H9 (cell line): ENCODE results near the gene TRIM69. TPM values are rescaled to one million over a fixed set of nuclear protein-coding genes. Genes with fewer than 3 reads are reported as not detected.
A peak's percentile ranks its signal among the peaks of the same experiment; 100 is the strongest.
"Not testable (repeated sequence)": the region's sequence is repeated elsewhere in the genome, so short reads cannot be mapped to it uniquely, and the experiment has no call there.

Source experiments
- DNase-seq: peaks from one replicate; pipeline ENCODE4 v3.0.0-alpha.2; 2017
- H2AFZ ChIP-seq: one replicate; pipeline ENCODE4 v1.6.1; 2013; ENCODE audit warnings: mild to moderate bottlenecking, low read length, control low read depth, moderate library complexity
- H2AK5ac ChIP-seq: 2 replicates; pipeline ENCODE4 v1.6.1; 2013; ENCODE audit warnings: low read length, control low read depth, mixed read lengths; ENCODE audit not compliant: insufficient read length
- H2BK120ac ChIP-seq: one replicate; pipeline ENCODE4 v1.6.1; 2013; ENCODE audit warnings: low read depth, mild to moderate bottlenecking, low read length, control low read depth, inconsistent platforms; ENCODE audit not compliant: poor library complexity, severe bottlenecking
- H2BK12ac ChIP-seq: 2 replicates; pipeline ENCODE4 v1.6.1; 2013; ENCODE audit warnings: low read length, control low read depth, mixed read lengths, low read depth; ENCODE audit not compliant: insufficient read length
- H2BK15ac ChIP-seq: 2 replicates; pipeline ENCODE4 v1.6.1; 2013; ENCODE audit warnings: low read depth, low read length, control low read depth
- H2BK20ac ChIP-seq: one replicate; pipeline ENCODE4 v1.6.1; 2013; ENCODE audit warnings: low read depth, mild to moderate bottlenecking, low read length, control low read depth, inconsistent platforms; ENCODE audit not compliant: poor library complexity, severe bottlenecking
- H2BK5ac ChIP-seq: 2 replicates; pipeline ENCODE4 v1.6.1; 2013; ENCODE audit warnings: low read length, control low read depth, mixed read lengths; ENCODE audit not compliant: insufficient read length
- H3K14ac ChIP-seq: 2 replicates; pipeline ENCODE4 v1.6.1; 2013; ENCODE audit warnings: low read length, control low read depth; ENCODE audit not compliant: insufficient read depth
- H3K18ac ChIP-seq: 2 replicates; pipeline ENCODE4 v1.6.1; 2013; ENCODE audit warnings: low read depth, mild to moderate bottlenecking, mixed read lengths, low read length, control low read depth; ENCODE audit not compliant: insufficient read length
- H3K23ac ChIP-seq: 2 replicates; pipeline ENCODE4 v1.6.1; 2013; ENCODE audit warnings: low read length, control low read depth, mixed read lengths, low read depth; ENCODE audit not compliant: insufficient read length
- H3K23me2 ChIP-seq: 2 replicates; pipeline ENCODE4 v1.6.1; 2013; ENCODE audit warnings: low read depth, mild to moderate bottlenecking, mixed read lengths, low read length, control low read depth; ENCODE audit not compliant: insufficient read length, poor library complexity, severe bottlenecking
- H3K27ac ChIP-seq: 2 replicates; pipeline ENCODE4 v1.5.1; 2013; ENCODE audit warnings: low read length, control low read depth, mixed read lengths, low read depth; ENCODE audit not compliant: insufficient read length
- H3K27me3 ChIP-seq: 2 replicates; pipeline ENCODE4 v1.6.1; 2013; ENCODE audit warnings: low read length, control low read depth, inconsistent platforms; ENCODE audit not compliant: insufficient read depth
- H3K4ac ChIP-seq: 2 replicates; pipeline ENCODE4 v1.6.1; 2013; ENCODE audit warnings: low read depth, mild to moderate bottlenecking, control low read depth, inconsistent platforms, low read length, moderate library complexity
- H3K4me1 ChIP-seq: 2 replicates; pipeline ENCODE4 v1.6.1; 2013; ENCODE audit warnings: low read length, control low read depth, inconsistent platforms; ENCODE audit not compliant: insufficient read depth
- H3K4me2 ChIP-seq: 2 replicates; pipeline ENCODE4 v1.6.1; 2013; ENCODE audit warnings: low read length, control low read depth, mixed read lengths; ENCODE audit not compliant: insufficient read length, insufficient read depth
- H3K56ac ChIP-seq: 2 replicates; pipeline ENCODE4 v1.6.1; 2013; ENCODE audit warnings: low read depth, mild to moderate bottlenecking, mixed read lengths, low read length, control low read depth; ENCODE audit not compliant: insufficient read length
- H3K79me1 ChIP-seq: 2 replicates; pipeline ENCODE4 v1.6.1; 2013; ENCODE audit warnings: low read depth, mild to moderate bottlenecking, moderate library complexity, low read length, control low read depth, inconsistent platforms; ENCODE audit not compliant: insufficient read depth, poor library complexity, severe bottlenecking
- H3K79me2 ChIP-seq: 2 replicates; pipeline ENCODE4 v1.6.1; 2013; ENCODE audit warnings: low read length, control low read depth, inconsistent platforms; ENCODE audit not compliant: insufficient read depth
- H3K9ac ChIP-seq: 2 replicates; pipeline ENCODE4 v1.6.1; 2013; ENCODE audit warnings: low read length, control low read depth, mixed read lengths; ENCODE audit not compliant: insufficient read length; ENCODE audit errors: extremely low read depth
- H3K9me3 ChIP-seq: one replicate; pipeline ENCODE4 v1.6.1; 2013; ENCODE audit warnings: low read depth, low read length, inconsistent platforms; ENCODE audit not compliant: control insufficient read depth
- H3T11ph ChIP-seq: one replicate; pipeline ENCODE4 v1.6.1; 2013; ENCODE audit warnings: mild to moderate bottlenecking, low read length, control low read depth, inconsistent platforms
- H4K20me1 ChIP-seq: one replicate; pipeline ENCODE4 v1.6.1; 2013; ENCODE audit not compliant: control insufficient read depth, insufficient read length, insufficient read depth
- H4K5ac ChIP-seq: 2 replicates; pipeline ENCODE4 v1.6.1; 2013; ENCODE audit warnings: low read depth, mild to moderate bottlenecking, mixed read lengths, low read length, control low read depth; ENCODE audit not compliant: insufficient read length
- H4K8ac ChIP-seq: replicated peaks from 2 replicates; pipeline ENCODE4 v1.6.1; 2013; ENCODE audit warnings: low read length, control low read depth, mixed read lengths, low read depth; ENCODE audit not compliant: insufficient read length
- H4K91ac ChIP-seq: 2 replicates; pipeline ENCODE4 v1.6.1; 2013; ENCODE audit warnings: low read depth, mild to moderate bottlenecking, moderate library complexity, mixed read lengths, low read length, control low read depth; ENCODE audit not compliant: insufficient read length
- H3K27ac Mint-ChIP-seq, 3 experiments: 2 replicates in 2 of 3; 3 replicates in 1 of 3; pipeline ENCODE4 v1.8.0; 2020 to 2021; ENCODE audit warnings: mixed read lengths in 3 of 3, mild to moderate bottlenecking in 1 of 3, moderate library complexity in 1 of 3
- H3K27me3 Mint-ChIP-seq: 2 replicates; pipeline ENCODE4 v1.8.0; 2021; ENCODE audit warnings: low read depth, mild to moderate bottlenecking, moderate library complexity, mixed read lengths
- H3K36me3 Mint-ChIP-seq, 3 experiments: 2 replicates in 2 of 3; 3 replicates in 1 of 3; pipeline ENCODE4 v1.8.0; 2020 to 2021; ENCODE audit warnings: low read depth in 3 of 3, mixed read lengths in 3 of 3; ENCODE audit not compliant: insufficient read depth in 1 of 3
- H3K4me1 Mint-ChIP-seq, 2 experiments: 2 replicates each; pipeline ENCODE4 v1.8.0; 2020; ENCODE audit warnings: mixed read lengths in 2 of 2
- H3K4me3 Mint-ChIP-seq, 2 experiments: 2 replicates in 1 of 2; 3 replicates in 1 of 2; pipeline ENCODE4 v1.8.0; 2020 to 2021; ENCODE audit warnings: mild to moderate bottlenecking in 2 of 2, mixed read lengths in 2 of 2, moderate library complexity in 1 of 2
- H3K9me3 Mint-ChIP-seq, 2 experiments: 2 replicates in 1 of 2; 3 replicates in 1 of 2; pipeline ENCODE4 v1.8.0; 2020; ENCODE audit warnings: mild to moderate bottlenecking in 2 of 2, mixed read lengths in 2 of 2, moderate library complexity in 1 of 2
- WGBS: extraction: QIAGEN DNeasy Blood & Tissue Kit; methylation state at CpG from one replicate; pipeline ENCODE4 v1.1.7; 2013; ENCODE audit warnings: missing lambda C conversion rate, low lambda C conversion rate, mixed read lengths; ENCODE audit not compliant: insufficient read length; ENCODE audit errors: extremely low coverage; 5-methylcytosine and 5-hydroxymethylcytosine counted together
- total RNA-seq: library from RNA; stranded (reverse); gene quantifications from 2 replicates; pipeline ENCODE4 v1.2.1, GENCODE V29; 2021
- TF ChIP-seq, protein P1 (sequence below): fragments of 200-600 bp; sonication (generic); conservative IDR thresholded peaks from 3 replicates; pipeline ENCODE4 v1.8.0; 2021; ENCODE audit warnings: antibody characterized with exemption, mild to moderate bottlenecking

TRIM69 gene
- total RNA-seq, 1 experiment from 2014 or later, result 4.3 TPM

DNA sequence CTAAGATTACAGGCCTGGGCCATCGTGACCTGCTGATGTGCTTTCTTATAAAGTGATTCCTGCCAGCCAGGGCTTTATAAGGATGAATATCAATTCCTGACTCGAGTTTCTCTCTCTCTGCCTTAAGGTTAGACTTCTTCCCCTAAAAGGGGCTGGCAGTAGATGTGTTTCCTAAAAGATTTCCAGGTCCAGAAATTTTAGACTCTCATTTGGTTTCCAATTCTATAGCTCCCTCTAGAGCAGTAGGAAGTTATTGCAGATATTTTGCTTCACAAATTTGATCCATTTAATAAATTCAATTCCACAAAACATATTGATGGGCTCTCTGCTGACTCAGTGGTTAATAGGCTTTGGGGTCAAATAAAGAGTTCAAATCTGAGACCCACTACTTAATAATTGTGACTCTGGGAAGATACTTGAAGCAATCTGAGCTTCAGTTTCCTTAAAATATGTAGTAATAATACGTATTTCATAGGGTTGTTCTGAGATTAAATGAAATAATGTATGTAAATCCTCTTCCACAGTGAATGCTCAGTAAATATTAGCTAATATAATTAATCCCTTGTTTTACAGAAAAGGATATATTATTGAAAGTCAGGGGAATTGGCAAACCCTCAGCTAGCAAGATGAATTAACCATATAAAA is 2.1 kb downstream of the TRIM69 start:
- Histone ChIP-seq H3K23me2 (no peaks in the 10 kb centered on the region), H3K4me1 (no peaks in the 10 kb centered on the region), H3K23ac (no peak overlapping the region), H3K27me3 (no peaks in the 10 kb centered on the region), H3K79me1 (no peaks in the 10 kb centered on the region), H3K4ac (no peak overlapping the region), H3K9ac (no peak overlapping the region), H2BK20ac (no peak overlapping the region), H2BK5ac (no peak overlapping the region), H3K56ac (no peak overlapping the region), H4K20me1 (no peaks in the 10 kb centered on the region), H3K18ac (no peak overlapping the region), H4K8ac (no peak overlapping the region), H3K79me2 (no peaks in the 10 kb centered on the region), H2AK5ac (no peak overlapping the region), H3K9me3 (no peaks in the 10 kb centered on the region), H2BK12ac (no peak overlapping the region), H2BK15ac (no peak overlapping the region), H2BK120ac (no peak overlapping the region), H3T11ph (no peak overlapping the region), H3K14ac (no peak overlapping the region), H4K5ac (no peak overlapping the region), H2AFZ (no peak overlapping the region), H3K27ac (no peak overlapping the region), H3K4me2 (no peak overlapping the region), H4K91ac (no peak overlapping the region)
- Mint-ChIP-seq H3K4me3 (no peak overlapping the region), H3K27ac (no peak overlapping the region), H3K9me3 (peaks cover 8 to 10% of the 10 kb centered on the region in 2 experiments; a peak in 4 of 5 replicates), H3K36me3 (no peaks in the 10 kb centered on the region), H3K27me3 (0 out of 2 replicates have a peak, but pooled peaks cover 2% of the 10 kb centered on the region), H3K4me1 (peaks cover 9 to 14% of the 10 kb centered on the region in 2 experiments; a peak in 3 of 4 replicates)
- no peak for DNase-seq
- no CpG with 5 or more reads among the region's 3 CpGs for WGBS
- TF ChIP-seq, protein P1, sequence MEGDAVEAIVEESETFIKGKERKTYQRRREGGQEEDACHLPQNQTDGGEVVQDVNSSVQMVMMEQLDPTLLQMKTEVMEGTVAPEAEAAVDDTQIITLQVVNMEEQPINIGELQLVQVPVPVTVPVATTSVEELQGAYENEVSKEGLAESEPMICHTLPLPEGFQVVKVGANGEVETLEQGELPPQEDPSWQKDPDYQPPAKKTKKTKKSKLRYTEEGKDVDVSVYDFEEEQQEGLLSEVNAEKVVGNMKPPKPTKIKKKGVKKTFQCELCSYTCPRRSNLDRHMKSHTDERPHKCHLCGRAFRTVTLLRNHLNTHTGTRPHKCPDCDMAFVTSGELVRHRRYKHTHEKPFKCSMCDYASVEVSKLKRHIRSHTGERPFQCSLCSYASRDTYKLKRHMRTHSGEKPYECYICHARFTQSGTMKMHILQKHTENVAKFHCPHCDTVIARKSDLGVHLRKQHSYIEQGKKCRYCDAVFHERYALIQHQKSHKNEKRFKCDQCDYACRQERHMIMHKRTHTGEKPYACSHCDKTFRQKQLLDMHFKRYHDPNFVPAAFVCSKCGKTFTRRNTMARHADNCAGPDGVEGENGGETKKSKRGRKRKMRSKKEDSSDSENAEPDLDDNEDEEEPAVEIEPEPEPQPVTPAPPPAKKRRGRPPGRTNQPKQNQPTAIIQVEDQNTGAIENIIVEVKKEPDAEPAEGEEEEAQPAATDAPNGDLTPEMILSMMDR, result peak; percentile 74

DNA sequence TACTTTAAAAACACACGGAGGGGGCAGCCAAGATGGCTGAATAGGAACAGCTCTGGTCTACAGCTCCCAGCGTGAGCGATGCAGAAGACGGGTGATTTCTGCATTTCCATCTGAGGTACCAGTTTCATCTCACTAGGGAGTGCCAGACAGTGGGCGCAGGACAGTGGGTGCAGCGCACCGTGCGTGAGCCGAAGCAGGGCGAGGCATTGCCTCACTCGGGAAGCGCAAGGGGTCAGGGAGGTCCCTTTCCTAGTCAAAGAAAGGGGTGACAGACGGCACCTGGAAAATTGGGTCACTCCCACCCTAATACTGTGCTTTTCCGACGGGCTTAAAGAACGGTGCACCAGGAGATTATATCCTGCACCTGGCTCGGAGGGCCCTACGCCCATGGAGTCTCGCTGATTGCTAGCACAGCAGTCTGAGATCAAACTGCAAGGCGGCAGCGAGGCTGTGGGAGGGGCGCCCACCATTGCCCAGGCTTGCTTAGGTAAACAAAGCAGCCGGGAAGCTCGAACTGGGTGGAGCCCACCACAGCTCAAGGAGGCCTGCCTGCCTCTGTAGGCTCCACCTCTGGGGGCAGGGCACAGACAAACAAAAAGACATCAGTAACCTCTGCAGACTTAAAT is 3.0 kb downstream of the TRIM69 start:
- not testable (repeated sequence) for H3K4me3 Mint-ChIP-seq, H3K23me2 ChIP-seq, H3K27ac ChIP-seq, H3K56ac ChIP-seq, DNase-seq, H3K27me3 ChIP-seq, H3K27ac Mint-ChIP-seq, H2AFZ ChIP-seq, H3K9ac ChIP-seq, H2BK15ac ChIP-seq, H3K27me3 Mint-ChIP-seq, H3K4me1 ChIP-seq, H4K5ac ChIP-seq, H4K20me1 ChIP-seq, H3K79me2 ChIP-seq, H2BK20ac ChIP-seq, H3K4me2 ChIP-seq, H3K9me3 ChIP-seq, H2BK5ac ChIP-seq, H3K18ac ChIP-seq, H2AK5ac ChIP-seq, H4K8ac ChIP-seq, H3T11ph ChIP-seq, H3K23ac ChIP-seq, H2BK12ac ChIP-seq, H4K91ac ChIP-seq, H2BK120ac ChIP-seq, H3K4ac ChIP-seq, H3K14ac ChIP-seq, H3K79me1 ChIP-seq, H3K36me3 Mint-ChIP-seq
- WGBS, result no CpG with 5 or more reads among the region's 24 CpGs
- H3K4me1 Mint-ChIP-seq, result peaks cover 7 to 14% of the 10 kb centered on the region in 2 experiments; a peak in 3 of 4 replicates
- H3K9me3 Mint-ChIP-seq, result peaks cover 9 to 10% of the 10 kb centered on the region in 2 experiments; a peak in 4 of 5 replicates
